T-helper 17 cell (primary cell): ENCODE measurements around the gene TMEM94. TPM values are rescaled to one million over a fixed set of nuclear protein-coding genes. Genes with fewer than 3 reads are reported as not detected.

ENCODE experiments used
- ATAC-seq: fragments of 150-1000 bp; cut with Tn5 transposase; 2 replicates; pipeline ENCODE4 v1.10.0; 2021; ENCODE audit warnings: mild to moderate bottlenecking, moderate library complexity
- DNase-seq, 3 donors: peaks; one replicate each; pipeline versions ENCODE4 v3.0.0 to v3.0.0-alpha.2; 2020 to 2021
- H3K9me3 ChIP-seq: one replicate; pipeline ENCODE4 v1.7.0; 2013; ENCODE audit warnings: low read length, mild to moderate bottlenecking; ENCODE audit not compliant: control insufficient read depth, poor library complexity, severe bottlenecking
- H3K27ac Mint-ChIP-seq: one replicate; pipeline ENCODE4 v1.8.0; 2022; ENCODE audit warnings: mild to moderate bottlenecking, moderate library complexity, mixed read lengths
- H3K27me3 Mint-ChIP-seq: one replicate; pipeline ENCODE4 v1.8.0; 2022; ENCODE audit warnings: mixed read lengths
- H3K36me3 Mint-ChIP-seq: one replicate; pipeline ENCODE4 v1.8.0; 2022; ENCODE audit warnings: low read depth, mixed read lengths
- H3K4me1 Mint-ChIP-seq: one replicate; pipeline ENCODE4 v1.8.0; 2022; ENCODE audit warnings: mild to moderate bottlenecking, mixed read lengths
- H3K4me3 Mint-ChIP-seq: one replicate; pipeline ENCODE4 v1.8.0; 2022; ENCODE audit warnings: mild to moderate bottlenecking, moderate library complexity, mixed read lengths
- total RNA-seq, 4 donors: library from RNA in 2 of 4; stranded (reverse) in 2 of 4; gene quantifications; one replicate each; pipeline ENCODE4 v1.2.3 and lab custom pipeline; 2022 to 2026

Gene TMEM94
- total RNA-seq, 2 donors from 2014 or later: 70.1 to 70.2 TPM

DNA sequence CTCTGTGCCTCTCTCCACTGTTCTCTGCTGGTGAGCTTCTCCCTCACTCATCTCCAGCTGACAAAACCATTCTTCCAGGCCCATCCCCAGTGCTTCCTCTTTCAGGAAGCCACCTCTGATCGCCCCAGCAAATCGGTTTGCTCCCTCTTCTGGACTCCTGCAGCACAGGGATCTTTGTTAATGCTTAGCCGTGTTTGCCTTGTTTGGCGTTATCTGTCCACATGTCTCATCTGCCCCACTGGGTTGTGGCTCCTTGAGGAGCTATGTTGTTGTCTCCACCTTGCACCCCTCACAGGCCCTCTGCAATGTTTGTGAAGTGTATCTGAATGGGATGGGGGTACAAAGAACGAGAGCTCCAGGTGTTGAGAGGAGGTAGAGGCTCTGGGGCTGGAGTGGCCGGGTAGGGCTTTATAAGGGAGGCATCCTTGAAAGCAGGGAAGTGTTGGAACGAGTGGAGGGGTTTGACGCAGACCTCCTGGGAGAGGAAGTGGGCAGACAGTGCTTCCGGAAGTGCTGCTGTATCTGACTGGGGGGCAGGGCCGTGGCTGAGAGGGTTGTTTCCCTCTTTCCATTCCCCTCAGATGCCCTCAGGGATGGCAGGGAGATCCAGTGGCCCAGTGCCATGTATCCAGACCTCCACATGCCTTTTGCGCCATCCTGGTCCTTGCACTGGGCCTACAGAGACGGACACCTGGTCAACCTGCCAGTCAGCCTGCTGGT, 31.1 kb downstream of the TMEM94 start:
- DNase-seq: no peak
- H3K27ac Mint-ChIP-seq: peak overlapping the region; percentile 86
- H3K27me3 Mint-ChIP-seq: no peaks in the 10 kb centered on the region
- peaks cover 2% of the 10 kb centered on the region for H3K36me3 Mint-ChIP-seq
- peak; percentile 82 for ATAC-seq
- H3K9me3 ChIP-seq: no peaks in the 10 kb centered on the region
- peaks cover 18% of the 10 kb centered on the region for H3K4me1 Mint-ChIP-seq
- H3K4me3 Mint-ChIP-seq: peak overlapping the region; percentile 78

DNA sequence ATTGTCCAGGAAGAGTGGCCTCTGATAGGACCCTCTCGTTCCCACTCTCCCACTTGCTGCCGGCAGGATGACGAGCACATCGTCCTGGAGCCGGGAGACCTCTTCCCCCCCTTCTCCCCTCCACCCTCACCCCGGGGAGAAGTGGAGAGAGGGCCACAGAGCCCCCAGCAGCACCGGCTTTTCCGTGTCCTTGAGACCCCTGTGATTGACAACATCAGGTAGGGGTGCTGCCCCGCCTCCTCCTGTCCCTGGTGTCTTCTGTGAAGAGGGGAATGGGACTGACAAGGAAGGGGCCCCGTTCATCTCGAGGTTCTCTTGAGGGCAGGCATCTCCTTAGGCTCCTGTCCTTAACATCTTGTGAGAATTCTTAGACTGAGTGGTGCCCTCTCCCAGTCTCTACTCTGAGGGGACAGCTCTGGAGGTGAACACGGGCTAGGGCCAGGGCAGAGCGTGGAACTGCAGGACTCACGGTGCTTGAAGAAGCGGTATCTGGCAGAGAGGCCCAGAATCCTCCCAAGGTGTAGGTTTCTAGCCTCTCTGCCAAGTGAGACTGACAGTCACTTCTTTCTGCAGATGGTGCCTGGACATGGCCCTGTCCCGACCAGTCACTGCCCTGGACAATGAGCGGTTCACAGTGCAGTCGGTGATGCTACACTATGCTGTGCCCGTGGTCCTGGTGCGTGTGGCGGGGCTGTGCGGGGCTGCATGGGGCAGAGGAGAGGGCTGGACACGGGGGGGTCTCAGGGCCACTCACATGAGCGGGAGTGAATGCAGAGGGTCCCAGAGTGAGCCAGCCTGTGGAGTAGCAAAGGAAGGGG, 32.5 kb downstream of the TMEM94 start:
- no peaks in the 10 kb centered on the region for H3K9me3 ChIP-seq
- Mint-ChIP-seq H3K4me1 (peaks cover 16% of the 10 kb centered on the region), H3K27ac (peak overlapping the region; percentile 86), H3K27me3 (no peaks in the 10 kb centered on the region), H3K36me3 (peaks cover 2% of the 10 kb centered on the region), H3K4me3 (no peak overlapping the region)
- ATAC-seq (no peak), DNase-seq (no peak)

DNA sequence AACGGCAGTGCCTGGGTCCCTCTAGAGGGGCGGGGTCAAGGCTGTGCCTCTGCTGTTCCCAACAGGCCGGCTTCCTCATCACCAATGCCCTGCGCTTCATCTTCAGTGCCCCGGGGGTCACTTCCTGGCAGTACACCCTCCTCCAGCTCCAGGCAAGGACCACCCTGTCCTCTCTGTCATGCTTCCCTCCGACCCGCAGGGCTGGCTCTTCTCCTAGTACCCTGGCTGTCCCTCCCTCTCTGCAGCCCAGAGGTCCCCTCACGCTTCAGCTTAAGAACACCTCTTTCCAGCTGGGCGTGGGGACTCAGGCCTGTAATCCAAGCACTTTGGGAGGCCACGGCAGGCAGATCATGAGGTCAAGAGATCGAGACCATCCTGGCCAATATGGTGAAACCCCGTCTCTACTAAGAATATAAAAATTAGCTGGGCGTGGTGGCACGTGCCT, 33.1 kb downstream of the TMEM94 start:
- H3K4me3 Mint-ChIP-seq: no peak overlapping the region
- no peak overlapping the region for H3K27ac Mint-ChIP-seq
- ATAC-seq (no peak), DNase-seq (no peak)
- H3K36me3 Mint-ChIP-seq: peaks cover 2% of the 10 kb centered on the region
- no peaks in the 10 kb centered on the region for H3K9me3 ChIP-seq
- H3K4me1 Mint-ChIP-seq: peaks cover 16% of the 10 kb centered on the region
- H3K27me3 Mint-ChIP-seq: no peaks in the 10 kb centered on the region

DNA sequence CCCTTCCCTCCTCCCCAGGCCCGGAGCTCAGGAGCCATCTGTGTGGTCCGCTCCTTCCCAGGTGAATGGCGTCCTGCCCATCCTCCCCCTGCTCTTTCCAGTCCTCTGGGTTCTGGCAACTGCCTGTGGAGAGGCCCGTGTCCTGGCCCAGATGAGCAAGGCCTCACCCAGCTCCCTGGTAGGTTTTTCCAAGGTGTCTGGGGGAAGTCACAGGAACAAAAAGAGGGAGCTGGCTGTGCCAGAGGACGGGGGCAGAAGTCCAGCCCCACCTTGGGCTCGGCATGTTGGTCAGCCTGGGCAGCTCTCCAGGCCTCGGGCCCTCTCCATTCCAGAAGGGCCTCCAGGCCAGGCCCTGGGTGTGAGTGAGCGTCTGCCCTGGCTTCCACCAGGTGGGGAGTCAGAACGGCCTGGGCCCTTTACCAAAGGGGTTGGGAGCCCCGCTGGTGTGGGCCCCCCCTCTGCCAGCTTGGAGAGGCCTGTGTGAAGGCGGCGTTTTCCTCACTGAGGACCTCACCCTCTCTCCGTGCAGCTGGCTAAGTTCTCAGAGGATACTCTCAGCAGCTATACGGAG, 33.8 kb downstream of the TMEM94 start:
- DNase-seq: no peak
- Mint-ChIP-seq H3K27ac (no peak overlapping the region), H3K4me1 (peaks cover 13% of the 10 kb centered on the region), H3K27me3 (no peaks in the 10 kb centered on the region), H3K4me3 (no peak overlapping the region), H3K36me3 (no peaks in the 10 kb centered on the region)
- no peak for ATAC-seq
- H3K9me3 ChIP-seq: no peaks in the 10 kb centered on the region

DNA sequence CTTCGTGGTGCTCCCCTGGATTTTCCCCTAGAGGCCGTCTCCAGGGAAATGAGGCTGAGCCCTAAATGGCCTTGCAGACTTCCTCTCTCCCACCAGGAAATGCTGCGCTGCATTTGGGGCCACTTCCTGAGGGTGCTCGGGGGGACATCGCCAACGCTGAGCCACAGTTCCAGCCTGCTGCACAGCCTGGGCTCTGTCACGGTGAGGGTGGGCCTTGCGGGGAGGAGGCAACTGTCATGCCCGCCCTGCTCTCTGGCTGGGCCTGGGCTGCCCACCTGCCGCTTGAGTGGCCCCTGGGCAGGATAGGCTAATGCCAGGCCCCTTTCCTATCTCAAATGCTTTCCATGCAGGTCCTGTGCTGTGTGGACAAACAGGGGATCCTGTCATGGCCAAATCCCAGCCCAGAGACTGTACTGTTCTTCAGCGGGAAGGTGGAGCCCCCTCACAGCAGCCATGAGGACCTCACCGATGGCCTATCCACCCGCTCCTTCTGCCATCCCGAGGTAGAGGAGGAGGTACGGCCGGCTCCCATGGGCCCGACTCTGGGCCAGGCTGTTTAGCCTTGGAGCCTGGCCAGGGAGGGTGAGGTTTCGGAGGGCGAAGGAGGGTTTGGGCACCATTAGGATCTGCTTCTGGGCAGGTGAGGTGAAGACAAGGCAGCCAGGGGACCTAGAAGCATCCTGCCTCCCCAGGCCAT, 34.7 kb downstream of the TMEM94 start:
- Mint-ChIP-seq H3K36me3 (no peaks in the 10 kb centered on the region), H3K27ac (no peak overlapping the region), H3K27me3 (no peaks in the 10 kb centered on the region), H3K4me3 (no peak overlapping the region), H3K4me1 (peaks cover 13% of the 10 kb centered on the region)
- DNase-seq: no peak
- no peaks in the 10 kb centered on the region for H3K9me3 ChIP-seq
- no peak for ATAC-seq

DNA sequence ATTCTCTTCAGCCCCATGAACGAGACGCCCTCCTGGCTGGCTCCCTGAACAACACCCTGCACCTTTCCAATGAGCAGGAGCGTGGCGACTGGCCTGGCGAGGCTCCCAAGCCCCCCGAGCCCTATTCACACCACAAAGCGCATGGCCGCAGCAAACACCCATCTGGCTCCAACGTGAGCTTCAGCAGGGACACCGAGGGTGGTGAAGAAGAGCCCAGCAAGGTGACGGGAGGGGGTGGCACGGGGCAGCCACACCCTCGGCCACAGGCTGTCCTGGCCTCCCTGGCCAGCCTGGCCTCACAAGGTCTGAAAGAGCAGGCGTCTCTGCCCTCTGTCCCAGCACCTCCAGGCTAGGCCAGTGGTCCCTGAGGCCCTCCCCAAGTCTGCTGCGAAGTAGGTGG, 35.2 kb downstream of the TMEM94 start:
- no peak overlapping the region for H3K4me3 Mint-ChIP-seq
- H3K9me3 ChIP-seq: no peaks in the 10 kb centered on the region
- no peak for ATAC-seq
- H3K4me1 Mint-ChIP-seq: peaks cover 12% of the 10 kb centered on the region
- H3K36me3 Mint-ChIP-seq: no peaks in the 10 kb centered on the region
- no peaks in the 10 kb centered on the region for H3K27me3 Mint-ChIP-seq
- DNase-seq: no peak
- no peak overlapping the region for H3K27ac Mint-ChIP-seq

DNA sequence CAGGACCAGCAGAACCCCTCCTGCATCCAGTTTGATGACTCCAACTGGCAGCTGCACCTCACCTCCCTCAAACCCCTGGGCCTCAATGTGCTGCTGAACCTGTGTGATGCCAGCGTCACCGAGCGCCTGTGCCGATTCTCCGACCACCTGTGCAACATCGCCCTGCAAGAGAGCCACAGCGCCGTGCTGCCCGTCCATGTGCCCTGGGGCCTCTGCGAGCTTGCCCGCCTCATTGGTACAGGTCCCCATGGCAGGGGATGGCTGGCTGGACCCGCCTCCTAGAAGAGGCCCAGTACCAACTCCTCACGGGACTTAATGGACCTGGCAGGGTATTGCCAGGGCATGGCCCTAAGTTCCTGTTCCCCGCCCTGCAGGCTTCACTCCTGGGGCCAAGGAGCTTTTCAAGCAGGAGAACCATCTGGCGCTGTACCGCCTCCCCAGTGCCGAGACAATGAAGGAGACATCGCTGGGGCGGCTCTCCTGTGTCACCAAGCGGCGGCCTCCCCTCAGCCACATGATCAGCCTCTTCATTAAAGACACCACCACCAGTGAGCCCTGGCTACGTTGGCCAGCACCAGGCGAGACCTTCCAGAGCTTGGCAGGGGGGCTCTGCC, 36.2 kb downstream of the TMEM94 start:
- no peaks in the 10 kb centered on the region for H3K27me3 Mint-ChIP-seq
- no peaks in the 10 kb centered on the region for H3K36me3 Mint-ChIP-seq
- H3K4me1 Mint-ChIP-seq: peaks cover 2% of the 10 kb centered on the region
- no peak overlapping the region for H3K4me3 Mint-ChIP-seq
- H3K27ac Mint-ChIP-seq: no peak overlapping the region
- ATAC-seq: no peak
- no peaks in the 10 kb centered on the region for H3K9me3 ChIP-seq
- no peak for DNase-seq

DNA sequence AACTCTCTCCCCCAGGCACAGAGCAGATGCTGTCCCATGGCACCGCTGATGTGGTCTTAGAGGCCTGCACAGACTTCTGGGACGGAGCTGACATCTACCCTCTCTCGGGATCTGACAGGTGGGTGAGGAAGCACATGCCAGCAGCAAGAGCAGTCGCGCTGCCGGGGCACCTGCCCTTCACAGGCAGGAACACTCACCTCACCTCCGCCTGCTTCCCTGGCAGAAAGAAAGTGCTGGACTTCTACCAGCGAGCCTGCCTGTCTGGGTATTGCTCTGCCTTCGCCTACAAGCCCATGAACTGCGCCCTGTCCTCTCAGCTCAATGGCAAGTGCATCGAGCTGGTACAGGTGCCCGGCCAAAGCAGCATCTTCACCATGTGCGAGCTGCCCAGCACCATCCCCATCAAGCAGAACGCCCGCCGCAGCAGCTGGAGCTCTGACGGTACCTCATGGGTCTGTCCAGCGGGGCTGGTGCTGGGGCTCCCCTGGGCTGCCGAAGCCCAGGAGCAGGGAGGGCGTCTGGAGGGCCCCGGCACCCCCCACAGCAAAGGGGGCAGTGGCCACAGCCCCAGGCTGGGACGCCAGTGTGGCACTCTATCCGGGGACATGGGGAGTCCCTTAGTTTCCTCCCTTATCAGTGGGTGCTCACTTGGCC, 37.2 kb downstream of the TMEM94 start:
- Mint-ChIP-seq H3K27ac (no peak overlapping the region), H3K4me3 (no peak overlapping the region), H3K27me3 (no peaks in the 10 kb centered on the region), H3K4me1 (no peaks in the 10 kb centered on the region), H3K36me3 (no peaks in the 10 kb centered on the region)
- ATAC-seq: no peak
- no peaks in the 10 kb centered on the region for H3K9me3 ChIP-seq
- DNase-seq: no peak

DNA sequence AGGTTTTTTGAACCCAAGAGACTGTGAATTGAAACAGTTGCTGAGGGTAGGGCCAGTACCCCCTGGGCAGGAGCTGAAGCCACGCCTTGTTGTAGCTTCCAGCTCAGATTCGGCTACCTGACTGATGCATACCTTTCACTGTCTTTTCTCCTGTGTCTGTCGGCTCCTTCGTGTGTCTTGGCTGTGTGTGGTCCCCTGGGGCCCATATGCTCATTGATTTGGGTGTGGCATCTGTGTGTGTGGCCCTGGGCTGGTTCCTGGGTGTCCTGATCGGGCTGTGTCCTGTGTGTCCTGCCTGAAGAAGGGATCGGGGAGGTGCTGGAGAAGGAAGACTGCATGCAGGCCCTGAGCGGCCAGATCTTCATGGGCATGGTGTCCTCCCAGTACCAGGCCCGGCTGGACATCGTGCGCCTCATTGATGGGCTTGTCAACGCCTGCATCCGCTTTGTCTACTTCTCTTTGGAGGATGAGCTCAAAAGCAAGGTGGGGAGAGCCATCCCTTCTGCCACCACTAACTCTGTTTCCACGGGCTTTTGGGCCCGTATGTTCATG, 38.0 kb downstream of the TMEM94 start:
- no peak for ATAC-seq
- Mint-ChIP-seq H3K27ac (no peak overlapping the region), H3K27me3 (no peaks in the 10 kb centered on the region), H3K36me3 (no peaks in the 10 kb centered on the region), H3K4me1 (no peaks in the 10 kb centered on the region), H3K4me3 (no peak overlapping the region)
- no peak for DNase-seq
- H3K9me3 ChIP-seq: no peaks in the 10 kb centered on the region

DNA sequence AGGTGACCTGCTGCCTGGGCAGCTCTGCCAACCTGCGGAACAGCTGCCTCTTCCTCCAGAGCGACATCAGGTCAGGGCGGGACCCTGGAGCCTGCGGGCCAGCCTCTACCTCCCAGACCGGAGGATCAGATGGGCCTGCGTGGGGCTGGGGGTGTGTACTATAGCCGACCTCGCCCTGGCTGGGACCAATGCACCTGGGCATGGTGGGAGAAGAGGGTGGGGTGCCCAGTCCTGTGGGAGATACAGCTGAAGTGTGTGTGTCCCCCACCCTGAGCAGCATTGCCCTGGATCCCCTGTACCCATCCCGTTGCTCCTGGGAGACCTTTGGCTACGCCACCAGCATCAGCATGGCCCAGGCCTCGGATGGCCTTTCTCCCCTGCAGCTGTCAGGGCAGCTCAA, 39.6 kb downstream of the TMEM94 start:
- no peak overlapping the region for H3K27ac Mint-ChIP-seq
- ATAC-seq: no peak

DNA sequence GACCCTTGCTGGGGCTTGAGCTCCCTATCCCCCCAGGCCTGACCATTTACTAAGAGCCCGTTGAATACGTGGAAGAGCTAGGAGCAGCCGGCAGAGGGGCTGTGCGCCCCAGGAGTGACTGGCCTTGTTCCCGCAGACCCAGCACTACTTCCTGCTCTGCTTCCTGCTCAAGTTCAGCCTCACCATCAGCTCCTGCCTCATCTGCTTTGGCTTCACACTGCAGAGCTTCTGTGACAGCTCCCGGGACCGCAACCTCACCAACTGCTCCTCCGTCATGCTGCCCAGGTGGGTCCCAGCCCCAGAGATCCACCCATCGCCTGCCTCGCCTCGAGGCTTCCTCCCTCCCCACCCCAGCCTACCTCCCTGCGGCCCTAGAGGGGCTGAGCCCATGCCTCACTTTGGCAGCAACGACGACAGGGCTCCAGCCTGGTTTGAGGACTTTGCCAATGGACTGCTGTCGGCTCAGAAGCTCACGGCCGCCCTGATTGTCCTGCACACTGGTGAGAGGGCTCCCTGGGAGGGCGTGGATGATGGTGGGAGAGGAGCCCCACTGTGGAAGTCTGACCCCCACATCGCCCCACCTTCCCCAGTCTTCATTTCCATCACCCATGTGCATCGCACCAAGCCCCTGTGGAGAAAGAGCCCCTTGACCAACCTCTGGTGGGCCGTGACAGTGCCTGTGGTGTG, 41.7 kb downstream of the TMEM94 start:
- Mint-ChIP-seq H3K36me3 (no peaks in the 10 kb centered on the region), H3K4me3 (peak overlapping the region; percentile 15), H3K27me3 (no peaks in the 10 kb centered on the region), H3K27ac (no peak overlapping the region), H3K4me1 (no peaks in the 10 kb centered on the region)
- ATAC-seq: peak; percentile 35
- DNase-seq: no peak
- H3K9me3 ChIP-seq: no peaks in the 10 kb centered on the region

More for the DNA sequence above, 39.6 kb downstream of the TMEM94 start:
- no peak for DNase-seq
- H3K36me3 Mint-ChIP-seq: no peaks in the 10 kb centered on the region
- H3K4me1 Mint-ChIP-seq: no peaks in the 10 kb centered on the region
- no peak overlapping the region for H3K4me3 Mint-ChIP-seq
- no peaks in the 10 kb centered on the region for H3K9me3 ChIP-seq
- no peaks in the 10 kb centered on the region for H3K27me3 Mint-ChIP-seq

DNA sequence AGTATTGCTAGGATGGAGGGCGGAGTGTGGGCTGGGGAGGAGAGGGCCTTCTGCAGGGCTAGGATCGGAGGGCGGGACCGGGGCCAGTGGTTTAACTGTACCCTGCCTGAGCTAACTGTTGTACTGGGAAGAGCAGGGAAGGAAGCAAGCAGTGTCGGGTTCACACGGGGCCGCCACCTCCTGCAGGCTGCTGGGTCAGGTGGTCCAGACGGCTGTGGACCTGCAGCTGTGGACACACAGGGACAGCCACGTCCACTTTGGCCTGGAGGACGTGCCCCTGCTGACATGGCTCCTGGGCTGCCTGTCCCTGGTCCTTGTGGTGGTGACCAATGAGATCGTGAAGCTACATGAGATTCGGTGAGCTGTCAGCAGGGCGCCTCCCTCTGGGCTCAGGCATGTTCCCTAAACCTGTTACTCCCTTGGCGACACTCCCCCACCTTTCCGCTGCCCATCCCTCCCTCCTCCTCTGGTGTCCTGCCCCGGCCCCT, 42.3 kb downstream of the TMEM94 start:
- Mint-ChIP-seq H3K27me3 (no peaks in the 10 kb centered on the region), H3K27ac (no peak overlapping the region), H3K4me1 (no peaks in the 10 kb centered on the region), H3K36me3 (no peaks in the 10 kb centered on the region), H3K4me3 (peak overlapping the region; percentile 15)
- ATAC-seq: no peak
- DNase-seq: no peak
- H3K9me3 ChIP-seq: no peaks in the 10 kb centered on the region
